ENCODE measurements around the gene CPNE4.

CPNE4 gene

GRCh38 chr3:131821191-131821762 is 213.5 kb downstream of the CPNE4 start:
- DNase-seq (ENCODE audit: low read depth, low spot score): no peak
- no peak for TF ChIP-seq YY1 (IDR thresholded peaks at IDR 0.05; ENCODE audit: insufficient read depth, insufficient read length)
- no peak for TF ChIP-seq SUZ12 (IDR thresholded peaks at IDR 0.05; ENCODE audit: extremely low read depth, insufficient read depth, insufficient read length)
- TF ChIP-seq ZNF274 (IDR thresholded peaks at IDR 0.05; ENCODE audit: low read depth, low read length): no peak

GRCh38 chr3:131819381-131820055 is 215.3 kb downstream of the CPNE4 start:
- Histone ChIP-seq H3K4me3 (ENCODE audit: insufficient read length, low read depth) (no peak overlapping the region), H3K9ac (ENCODE audit: insufficient read length, low read depth) (no peak overlapping the region), H3K27me3 (ENCODE audit: insufficient read depth, insufficient read length) (no peaks in the 10 kb centered on the region), H3K36me3 (ENCODE audit: insufficient read depth, insufficient read length, low read length) (no peaks in the 10 kb centered on the region), H3K4me1 (ENCODE audit: insufficient read depth, insufficient read length) (no peaks in the 10 kb centered on the region), H3K9me3 (ENCODE audit: insufficient read depth, low read length) (no peaks in the 10 kb centered on the region)
- no peak for DNase-seq (ENCODE audit: low read depth, low spot score)
- TF ChIP-seq YY1 (IDR thresholded peaks at IDR 0.05; ENCODE audit: insufficient read depth, insufficient read length) (no peak), ZNF274 (IDR thresholded peaks at IDR 0.05; ENCODE audit: low read depth, low read length) (no peak), SUZ12 (IDR thresholded peaks at IDR 0.05; ENCODE audit: extremely low read depth, insufficient read depth, insufficient read length) (no peak)

More at GRCh38 chr3:131821191-131821762, 213.5 kb downstream of the CPNE4 start:
- Histone ChIP-seq H3K27me3 (ENCODE audit: insufficient read depth, insufficient read length) (no peaks in the 10 kb centered on the region), H3K9me3 (ENCODE audit: insufficient read depth, low read length) (no peaks in the 10 kb centered on the region), H3K4me1 (ENCODE audit: insufficient read depth, insufficient read length) (no peaks in the 10 kb centered on the region), H3K36me3 (ENCODE audit: insufficient read depth, insufficient read length, low read length) (no peaks in the 10 kb centered on the region), H3K4me3 (ENCODE audit: insufficient read length, low read depth) (no peak overlapping the region), H3K9ac (ENCODE audit: insufficient read length, low read depth) (no peak overlapping the region)

- no peak for DNase-seq (ENCODE audit: low read depth, low spot score)
- TF ChIP-seq SUZ12 (IDR thresholded peaks at IDR 0.05; ENCODE audit: extremely low read depth, insufficient read depth, insufficient read length) (no peak), ZNF274 (IDR thresholded peaks at IDR 0.05; ENCODE audit: low read depth, low read length) (no peak), YY1 (IDR thresholded peaks at IDR 0.05; ENCODE audit: insufficient read depth, insufficient read length) (no peak)
- no peaks in the 10 kb centered on the region for H3K36me3 ChIP-seq (ENCODE audit: insufficient read depth, insufficient read length, low read length)
- no peaks in the 10 kb centered on the region for H3K27me3 ChIP-seq (ENCODE audit: insufficient read depth, insufficient read length)
- no peaks in the 10 kb centered on the region for H3K4me1 ChIP-seq (ENCODE audit: insufficient read depth, insufficient read length)
- H3K4me3 ChIP-seq (ENCODE audit: insufficient read length, low read depth): no peak overlapping the region
- H3K9ac ChIP-seq (ENCODE audit: insufficient read length, low read depth): no peak overlapping the region
- no peaks in the 10 kb centered on the region for H3K9me3 ChIP-seq (ENCODE audit: insufficient read depth, low read length)
Measured at GRCh38 chr3:131812433-131812832, 222.4 kb downstream of the CPNE4 start.

- no peak for DNase-seq (ENCODE audit: low read depth, low spot score)
- Histone ChIP-seq H3K36me3 (ENCODE audit: insufficient read depth, insufficient read length, low read length) (no peaks in the 10 kb centered on the region), H3K9ac (ENCODE audit: insufficient read length, low read depth) (no peak overlapping the region), H3K9me3 (ENCODE audit: insufficient read depth, low read length) (no peaks in the 10 kb centered on the region), H3K4me3 (ENCODE audit: insufficient read length, low read depth) (no peak overlapping the region), H3K27me3 (ENCODE audit: insufficient read depth, insufficient read length) (no peaks in the 10 kb centered on the region), H3K4me1 (ENCODE audit: insufficient read depth, insufficient read length) (no peaks in the 10 kb centered on the region)
- no peak for TF ChIP-seq YY1 (IDR thresholded peaks at IDR 0.05; ENCODE audit: insufficient read depth, insufficient read length)
- TF ChIP-seq ZNF274 (IDR thresholded peaks at IDR 0.05; ENCODE audit: low read depth, low read length): no peak
- TF ChIP-seq SUZ12 (IDR thresholded peaks at IDR 0.05; ENCODE audit: extremely low read depth, insufficient read depth, insufficient read length): no peak
Measured at GRCh38 chr3:131811481-131811880, 223.3 kb downstream of the CPNE4 start.

- no peak overlapping the region for H3K4me3 ChIP-seq (ENCODE audit: insufficient read length, low read depth)
- H3K9me3 ChIP-seq (ENCODE audit: insufficient read depth, low read length): no peaks in the 10 kb centered on the region
- no peak for TF ChIP-seq YY1 (IDR thresholded peaks at IDR 0.05; ENCODE audit: insufficient read depth, insufficient read length)
- TF ChIP-seq ZNF274 (IDR thresholded peaks at IDR 0.05; ENCODE audit: low read depth, low read length): no peak
- TF ChIP-seq SUZ12 (IDR thresholded peaks at IDR 0.05; ENCODE audit: extremely low read depth, insufficient read depth, insufficient read length): no peak
- H3K36me3 ChIP-seq (ENCODE audit: insufficient read depth, insufficient read length, low read length): no peaks in the 10 kb centered on the region
- no peak overlapping the region for H3K9ac ChIP-seq (ENCODE audit: insufficient read length, low read depth)
- no peaks in the 10 kb centered on the region for H3K4me1 ChIP-seq (ENCODE audit: insufficient read depth, insufficient read length)
- no peak for DNase-seq (ENCODE audit: low read depth, low spot score)
- no peaks in the 10 kb centered on the region for H3K27me3 ChIP-seq (ENCODE audit: insufficient read depth, insufficient read length)
Measured at GRCh38 chr3:131807822-131808221, 227.0 kb downstream of the CPNE4 start.

GRCh38 chr3:131806736-131807135 is 228.1 kb downstream of the CPNE4 start:
- DNase-seq (ENCODE audit: low read depth, low spot score): no peak

GRCh38 chr3:131804565-131805133 is 230.2 kb downstream of the CPNE4 start:
- no peak for DNase-seq (ENCODE audit: low read depth, low spot score)
- Histone ChIP-seq H3K4me3 (ENCODE audit: insufficient read length, low read depth) (no peak overlapping the region), H3K9ac (ENCODE audit: insufficient read length, low read depth) (no peak overlapping the region), H3K4me1 (ENCODE audit: insufficient read depth, insufficient read length) (no peaks in the 10 kb centered on the region), H3K9me3 (ENCODE audit: insufficient read depth, low read length) (no peaks in the 10 kb centered on the region), H3K27me3 (ENCODE audit: insufficient read depth, insufficient read length) (no peaks in the 10 kb centered on the region), H3K36me3 (ENCODE audit: insufficient read depth, insufficient read length, low read length) (no peaks in the 10 kb centered on the region)
- TF ChIP-seq YY1 (IDR thresholded peaks at IDR 0.05; ENCODE audit: insufficient read depth, insufficient read length): no peak
- TF ChIP-seq ZNF274 (IDR thresholded peaks at IDR 0.05; ENCODE audit: low read depth, low read length): no peak
- no peak for TF ChIP-seq SUZ12 (IDR thresholded peaks at IDR 0.05; ENCODE audit: extremely low read depth, insufficient read depth, insufficient read length)

More at GRCh38 chr3:131806736-131807135, 228.1 kb downstream of the CPNE4 start:
- Histone ChIP-seq H3K9ac (ENCODE audit: insufficient read length, low read depth) (no peak overlapping the region), H3K9me3 (ENCODE audit: insufficient read depth, low read length) (no peaks in the 10 kb centered on the region), H3K36me3 (ENCODE audit: insufficient read depth, insufficient read length, low read length) (no peaks in the 10 kb centered on the region), H3K4me3 (ENCODE audit: insufficient read length, low read depth) (no peak overlapping the region), H3K27me3 (ENCODE audit: insufficient read depth, insufficient read length) (no peaks in the 10 kb centered on the region), H3K4me1 (ENCODE audit: insufficient read depth, insufficient read length) (no peaks in the 10 kb centered on the region)
- TF ChIP-seq ZNF274 (IDR thresholded peaks at IDR 0.05; ENCODE audit: low read depth, low read length): no peak
- TF ChIP-seq SUZ12 (IDR thresholded peaks at IDR 0.05; ENCODE audit: extremely low read depth, insufficient read depth, insufficient read length): no peak
- no peak for TF ChIP-seq YY1 (IDR thresholded peaks at IDR 0.05; ENCODE audit: insufficient read depth, insufficient read length)
